Loucy (cell line): ENCODE results near the gene PELO.

Experiments
- H2AFZ ChIP-seq: fragments of 200-600 bp; sonication (generic); 2 replicates; pipeline ENCODE4 v1.6.0; 2016; ENCODE audit warnings: antibody characterized with exemption, mild to moderate bottlenecking, low read length, moderate library complexity
- H3F3A ChIP-seq: fragments of 200-600 bp; 2 replicates; pipeline ENCODE4 v1.6.0; 2016; ENCODE audit warnings: antibody characterized with exemption, low read depth, mild to moderate bottlenecking
- H3K27me3 ChIP-seq: fragments of 200-600 bp; sonication (generic); 2 replicates; pipeline ENCODE4 v1.6.1; 2014; ENCODE audit warnings: low read length, mild to moderate bottlenecking; ENCODE audit not compliant: insufficient read depth, poor library complexity, severe bottlenecking
- H3K36me3 ChIP-seq: fragments of 200-600 bp; sonication (generic); 2 replicates; pipeline ENCODE4 v1.6.1; 2016; ENCODE audit warnings: low read length; ENCODE audit not compliant: insufficient read depth
- H3K4me1 ChIP-seq: fragments of 200-600 bp; sonication (generic); 2 replicates; pipeline ENCODE4 v1.5.1; 2014; ENCODE audit warnings: low read length, mild to moderate bottlenecking; ENCODE audit not compliant: insufficient read depth, poor library complexity, severe bottlenecking
- H3K4me2 ChIP-seq: fragments of 200-600 bp; sonication (generic); 2 replicates; pipeline ENCODE4 v1.6.0; 2014; ENCODE audit warnings: antibody characterized with exemption, low read length, low read depth, mild to moderate bottlenecking; ENCODE audit not compliant: poor library complexity, severe bottlenecking
- H3K4me3 ChIP-seq: fragments of 200-600 bp; sonication (generic); 2 replicates; pipeline ENCODE4 v1.5.1; 2014; ENCODE audit warnings: low read length, mild to moderate bottlenecking, mixed read lengths; ENCODE audit not compliant: poor library complexity, severe bottlenecking
- H3K79me2 ChIP-seq: fragments of 200-600 bp; sonication (generic); 2 replicates; pipeline ENCODE4 v1.6.1; 2014; ENCODE audit warnings: low read length; ENCODE audit not compliant: insufficient read depth
- H3K9ac ChIP-seq: fragments of 200-600 bp; sonication (generic); 2 replicates; pipeline ENCODE4 v1.6.0; 2014; ENCODE audit warnings: mild to moderate bottlenecking, low read depth, low read length, moderate library complexity; ENCODE audit not compliant: poor library complexity, severe bottlenecking
- H3K9me2 ChIP-seq: fragments of 200-600 bp; sonication (generic); replicated peaks from 2 replicates; pipeline ENCODE4 v1.6.1; 2016; ENCODE audit warnings: low read depth, low read length, mixed read lengths
- H3K9me3 ChIP-seq: fragments of 200-600 bp; sonication (generic); 2 replicates; pipeline ENCODE4 v1.6.1; 2014; ENCODE audit warnings: mild to moderate bottlenecking, antibody characterized with exemption, low read length, low read depth; ENCODE audit not compliant: insufficient read depth
- H4K20me1 ChIP-seq: fragments of 200-600 bp; sonication (generic); 2 replicates; pipeline ENCODE4 v1.6.0; 2014; ENCODE audit warnings: antibody characterized with exemption, low read length, mild to moderate bottlenecking; ENCODE audit not compliant: insufficient read depth, poor library complexity, severe bottlenecking
- EZH2phosphoT487 ChIP-seq: fragments of 200-600 bp; IDR thresholded peaks from 2 replicates; pipeline ENCODE4 v1.6.1; 2018; ENCODE audit warnings: antibody characterized with exemption, mild to moderate bottlenecking, moderate library complexity, borderline replicate concordance
- TF ChIP-seq, protein P1 (sequence below): fragments of 200-600 bp; sonication (generic); conservative IDR thresholded peaks from 2 replicates; pipeline ENCODE4 v1.5.1; 2014; ENCODE audit warnings: mild to moderate bottlenecking, antibody characterized with exemption, low read length

PELO gene

DNA sequence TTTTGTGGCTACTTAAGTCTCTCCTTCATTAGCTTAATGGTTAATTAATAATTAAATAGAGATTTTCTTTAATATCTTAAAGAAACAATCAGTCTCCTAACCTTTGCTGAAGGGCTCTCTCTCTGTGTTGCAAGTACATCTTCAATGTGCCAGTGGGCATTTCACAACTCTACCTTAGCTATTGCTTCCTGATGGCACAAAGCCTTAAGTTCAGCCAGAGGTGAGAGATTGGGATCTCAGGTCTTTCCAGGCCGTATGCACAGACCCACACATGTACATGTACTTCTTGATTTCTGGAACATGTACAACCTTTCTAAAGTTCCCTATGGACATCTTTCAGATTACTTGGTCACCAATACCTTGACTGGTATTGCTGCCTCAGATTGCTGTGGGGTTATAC lies 8.9 kb upstream of the PELO start:
- H3K9me2 ChIP-seq: no peaks in the 10 kb centered on the region
- no peak overlapping the region for H2AFZ ChIP-seq
- H3K36me3 ChIP-seq: no peaks in the 10 kb centered on the region
- no peaks in the 10 kb centered on the region for H3F3A ChIP-seq
- H3K9ac ChIP-seq: no peak overlapping the region
- H3K9me3 ChIP-seq: no peaks in the 10 kb centered on the region
- H4K20me1 ChIP-seq: no peaks in the 10 kb centered on the region
- TF ChIP-seq EZH2phosphoT487: no peak
- TF ChIP-seq, protein P1, sequence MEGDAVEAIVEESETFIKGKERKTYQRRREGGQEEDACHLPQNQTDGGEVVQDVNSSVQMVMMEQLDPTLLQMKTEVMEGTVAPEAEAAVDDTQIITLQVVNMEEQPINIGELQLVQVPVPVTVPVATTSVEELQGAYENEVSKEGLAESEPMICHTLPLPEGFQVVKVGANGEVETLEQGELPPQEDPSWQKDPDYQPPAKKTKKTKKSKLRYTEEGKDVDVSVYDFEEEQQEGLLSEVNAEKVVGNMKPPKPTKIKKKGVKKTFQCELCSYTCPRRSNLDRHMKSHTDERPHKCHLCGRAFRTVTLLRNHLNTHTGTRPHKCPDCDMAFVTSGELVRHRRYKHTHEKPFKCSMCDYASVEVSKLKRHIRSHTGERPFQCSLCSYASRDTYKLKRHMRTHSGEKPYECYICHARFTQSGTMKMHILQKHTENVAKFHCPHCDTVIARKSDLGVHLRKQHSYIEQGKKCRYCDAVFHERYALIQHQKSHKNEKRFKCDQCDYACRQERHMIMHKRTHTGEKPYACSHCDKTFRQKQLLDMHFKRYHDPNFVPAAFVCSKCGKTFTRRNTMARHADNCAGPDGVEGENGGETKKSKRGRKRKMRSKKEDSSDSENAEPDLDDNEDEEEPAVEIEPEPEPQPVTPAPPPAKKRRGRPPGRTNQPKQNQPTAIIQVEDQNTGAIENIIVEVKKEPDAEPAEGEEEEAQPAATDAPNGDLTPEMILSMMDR: no peak
- H3K27me3 ChIP-seq: no peaks in the 10 kb centered on the region
- H3K4me2 ChIP-seq: no peak overlapping the region
- peaks cover 20% of the 10 kb centered on the region for H3K4me1 ChIP-seq
- H3K79me2 ChIP-seq: no peaks in the 10 kb centered on the region
- H3K4me3 ChIP-seq: no peak overlapping the region

DNA sequence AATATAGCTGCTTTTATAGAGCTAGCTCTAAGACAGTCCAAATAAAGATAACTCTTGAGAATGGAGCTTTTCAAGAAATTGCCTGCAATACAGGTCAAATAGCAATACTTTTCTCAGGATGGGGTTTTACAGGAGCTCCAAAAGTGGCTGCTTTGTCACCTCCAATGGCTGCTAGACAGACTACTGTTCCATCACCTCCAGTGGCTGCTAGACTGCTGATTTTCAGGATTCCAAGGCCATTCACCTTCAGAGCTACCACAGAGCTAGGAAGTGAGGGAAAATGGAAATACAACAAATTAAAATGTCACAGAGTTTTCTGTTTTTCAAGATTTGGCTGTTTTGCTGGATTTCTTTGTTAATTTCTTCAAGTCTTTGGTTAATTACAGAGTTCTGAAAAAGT lies 8.5 kb upstream of the PELO start:
- Histone ChIP-seq H3K36me3 (no peaks in the 10 kb centered on the region), H3K27me3 (no peaks in the 10 kb centered on the region), H3K4me2 (no peak overlapping the region), H4K20me1 (no peaks in the 10 kb centered on the region), H3K4me1 (peaks cover 16% of the 10 kb centered on the region), H3K9me3 (no peaks in the 10 kb centered on the region), H3K79me2 (no peaks in the 10 kb centered on the region), H2AFZ (no peak overlapping the region), H3K9ac (no peak overlapping the region), H3F3A (no peaks in the 10 kb centered on the region), H3K9me2 (no peaks in the 10 kb centered on the region), H3K4me3 (no peak overlapping the region)
- TF ChIP-seq EZH2phosphoT487: no peak

DNA sequence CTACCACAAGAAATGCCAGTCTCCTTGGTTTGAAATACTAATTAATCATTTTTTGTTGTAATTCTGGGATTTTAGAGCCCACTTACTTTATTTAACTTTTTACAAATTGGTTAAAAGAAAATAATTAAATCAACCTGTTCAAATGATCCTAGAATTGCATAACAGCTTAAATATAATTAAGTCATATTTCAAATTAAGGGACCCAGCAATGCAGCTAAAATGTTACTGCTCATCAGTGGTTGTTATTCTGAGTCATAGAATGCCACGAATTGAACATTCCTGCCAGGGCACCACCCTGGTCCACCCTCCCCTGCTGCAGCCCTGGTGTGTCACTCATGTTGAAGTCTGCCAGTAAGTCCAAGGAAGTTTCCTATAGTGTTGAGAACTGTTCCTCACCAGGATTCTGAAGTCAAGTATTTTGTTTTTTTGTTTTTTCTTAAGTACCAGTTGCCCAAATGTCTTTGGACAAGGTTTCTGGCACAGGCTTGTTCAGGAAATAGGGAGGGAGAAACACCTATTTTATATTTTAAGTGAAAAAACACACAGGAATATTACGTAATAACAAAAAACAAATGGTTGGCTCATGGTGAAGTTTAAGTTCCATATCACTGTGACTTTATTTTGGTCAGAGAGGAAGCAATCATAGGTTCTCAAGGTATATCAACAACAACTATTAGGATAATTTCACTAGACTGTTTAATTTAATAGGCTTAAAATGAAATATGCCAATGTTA lies 4.3 kb upstream of the PELO start:
- Histone ChIP-seq H2AFZ (no peak overlapping the region), H3K36me3 (no peaks in the 10 kb centered on the region), H3F3A (no peaks in the 10 kb centered on the region), H3K79me2 (no peaks in the 10 kb centered on the region), H3K4me3 (no peak overlapping the region), H3K27me3 (no peaks in the 10 kb centered on the region), H4K20me1 (no peaks in the 10 kb centered on the region), H3K9me2 (no peaks in the 10 kb centered on the region), H3K4me1 (peaks cover 8% of the 10 kb centered on the region), H3K9ac (no peak overlapping the region), H3K9me3 (no peaks in the 10 kb centered on the region), H3K4me2 (no peak overlapping the region)
- TF ChIP-seq EZH2phosphoT487: no peak
- TF ChIP-seq, protein P1: no peak

DNA sequence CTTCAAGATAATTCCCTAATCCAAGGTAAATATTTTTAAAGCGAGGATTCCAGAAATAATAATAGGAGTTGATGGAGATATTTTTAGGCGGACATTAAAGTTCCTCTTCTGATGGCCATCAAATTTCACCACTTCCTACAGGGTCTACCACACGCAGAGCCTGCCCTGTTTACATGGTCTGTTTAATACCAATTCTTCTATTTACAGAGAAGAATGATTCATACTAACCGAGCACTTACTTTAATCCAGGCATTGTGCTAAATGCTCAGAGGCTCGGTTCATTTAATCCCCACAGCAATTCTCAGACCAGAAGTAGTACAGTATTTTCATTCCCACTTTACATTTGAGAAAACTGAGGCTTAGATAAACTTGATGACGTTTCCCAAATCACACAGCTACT lies 3.0 kb upstream of the PELO start:
- Histone ChIP-seq H3K27me3 (no peaks in the 10 kb centered on the region), H3K9me2 (no peaks in the 10 kb centered on the region), H3K4me2 (no peak overlapping the region), H4K20me1 (no peaks in the 10 kb centered on the region), H2AFZ (no peak overlapping the region), H3K79me2 (no peaks in the 10 kb centered on the region), H3K36me3 (no peaks in the 10 kb centered on the region), H3F3A (no peaks in the 10 kb centered on the region), H3K4me3 (no peak overlapping the region), H3K4me1 (peaks cover 13% of the 10 kb centered on the region), H3K9me3 (no peaks in the 10 kb centered on the region), H3K9ac (no peak overlapping the region)
- TF ChIP-seq EZH2phosphoT487: no peak
- TF ChIP-seq, protein P1: no peak
